ENCODE measurements around the gene NSUN2. TPM values are rescaled to one million over a fixed set of nuclear protein-coding genes. Genes with fewer than 3 reads are reported as not detected.

Gene NSUN2
- total and polyA plus RNA-seq, 2 experiments from 2014 or later = 65.4 to 112 TPM

DNA sequence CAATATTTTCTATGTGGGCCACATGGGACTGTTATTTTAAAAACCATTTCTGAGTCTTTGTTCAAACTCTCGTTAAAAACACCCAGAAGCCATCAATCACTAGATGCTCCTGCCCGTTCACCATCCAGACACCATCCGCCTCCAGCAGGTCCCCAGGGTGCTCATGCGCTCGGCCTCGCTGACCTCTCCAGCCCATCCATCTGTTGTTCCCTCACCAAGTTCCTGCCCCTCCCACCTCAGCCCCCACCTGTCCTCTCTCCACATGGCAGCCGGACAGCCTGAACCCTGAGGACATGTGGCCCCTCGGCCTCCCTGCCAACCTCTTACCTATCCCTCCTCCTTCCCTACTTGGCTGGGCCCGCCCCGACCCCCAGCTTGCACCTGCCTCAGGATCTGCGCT is 31.6 kb downstream of the NSUN2 start:
- H3K36me3 ChIP-seq (ENCODE audit: insufficient read depth) = peaks cover 60% of the 10 kb centered on the region
- DNase-seq (ENCODE audit: low spot score) = no peak

More for the DNA sequence above, 31.6 kb downstream of the NSUN2 start:
- no peaks in the 10 kb centered on the region for H3F3A ChIP-seq (replicated peaks; ENCODE audit: low read depth)
- no peak for ATAC-seq
- H3K9me3 Mint-ChIP-seq = no peaks in the 10 kb centered on the region
- no peaks in the 10 kb centered on the region for H3K9me2 ChIP-seq (ENCODE audit: insufficient read depth)
- H3K4me1 ChIP-seq (ENCODE audit: insufficient read depth) = no peaks in the 10 kb centered on the region
- H3K4me2 ChIP-seq = no peak overlapping the region
- H2AFZ ChIP-seq = no peak overlapping the region
- H3K4me3 ChIP-seq = no peak overlapping the region
- H3K79me2 ChIP-seq (replicated peaks; ENCODE audit: insufficient read depth) = no peaks in the 10 kb centered on the region
- H3K27me3 ChIP-seq (ENCODE audit: insufficient read depth) = no peaks in the 10 kb centered on the region
- peaks cover 96% of the 10 kb centered on the region for H3K36me3 Mint-ChIP-seq (ENCODE audit: low read depth)
- H3K4me1 Mint-ChIP-seq = no peaks in the 10 kb centered on the region
- TF ChIP-seq EZH2 (IDR thresholded peaks at IDR 0.05; ENCODE audit: low read depth, unreplicated experiment) (no peak), ZNF331 (CRISPR knock-in tag; IDR thresholded peaks at IDR 0.05; ENCODE audit: low read depth) (no peak), JUNB (IDR thresholded peaks at IDR 0.05; ENCODE audit: unreplicated experiment) (no peak), NANOG (IDR thresholded peaks at IDR 0.05; ENCODE audit: borderline replicate concordance) (no peak), ZNF114 (CRISPR knock-in tag; IDR thresholded peaks at IDR 0.05) (no peak), POLR2AphosphoS5 (IDR thresholded peaks at IDR 0.05; ENCODE audit: low read depth) (no peak), CREB1 (CRISPR knock-in tag; IDR thresholded peaks at IDR 0.05; ENCODE audit: low read depth) (no peak), EZH2phosphoT487 (IDR thresholded peaks at IDR 0.05; ENCODE audit: unreplicated experiment) (no peak), STAT1 (IDR thresholded peaks at IDR 0.05; ENCODE audit: unreplicated experiment) (no peak)
- TF ChIP-seq, protein P1, sequence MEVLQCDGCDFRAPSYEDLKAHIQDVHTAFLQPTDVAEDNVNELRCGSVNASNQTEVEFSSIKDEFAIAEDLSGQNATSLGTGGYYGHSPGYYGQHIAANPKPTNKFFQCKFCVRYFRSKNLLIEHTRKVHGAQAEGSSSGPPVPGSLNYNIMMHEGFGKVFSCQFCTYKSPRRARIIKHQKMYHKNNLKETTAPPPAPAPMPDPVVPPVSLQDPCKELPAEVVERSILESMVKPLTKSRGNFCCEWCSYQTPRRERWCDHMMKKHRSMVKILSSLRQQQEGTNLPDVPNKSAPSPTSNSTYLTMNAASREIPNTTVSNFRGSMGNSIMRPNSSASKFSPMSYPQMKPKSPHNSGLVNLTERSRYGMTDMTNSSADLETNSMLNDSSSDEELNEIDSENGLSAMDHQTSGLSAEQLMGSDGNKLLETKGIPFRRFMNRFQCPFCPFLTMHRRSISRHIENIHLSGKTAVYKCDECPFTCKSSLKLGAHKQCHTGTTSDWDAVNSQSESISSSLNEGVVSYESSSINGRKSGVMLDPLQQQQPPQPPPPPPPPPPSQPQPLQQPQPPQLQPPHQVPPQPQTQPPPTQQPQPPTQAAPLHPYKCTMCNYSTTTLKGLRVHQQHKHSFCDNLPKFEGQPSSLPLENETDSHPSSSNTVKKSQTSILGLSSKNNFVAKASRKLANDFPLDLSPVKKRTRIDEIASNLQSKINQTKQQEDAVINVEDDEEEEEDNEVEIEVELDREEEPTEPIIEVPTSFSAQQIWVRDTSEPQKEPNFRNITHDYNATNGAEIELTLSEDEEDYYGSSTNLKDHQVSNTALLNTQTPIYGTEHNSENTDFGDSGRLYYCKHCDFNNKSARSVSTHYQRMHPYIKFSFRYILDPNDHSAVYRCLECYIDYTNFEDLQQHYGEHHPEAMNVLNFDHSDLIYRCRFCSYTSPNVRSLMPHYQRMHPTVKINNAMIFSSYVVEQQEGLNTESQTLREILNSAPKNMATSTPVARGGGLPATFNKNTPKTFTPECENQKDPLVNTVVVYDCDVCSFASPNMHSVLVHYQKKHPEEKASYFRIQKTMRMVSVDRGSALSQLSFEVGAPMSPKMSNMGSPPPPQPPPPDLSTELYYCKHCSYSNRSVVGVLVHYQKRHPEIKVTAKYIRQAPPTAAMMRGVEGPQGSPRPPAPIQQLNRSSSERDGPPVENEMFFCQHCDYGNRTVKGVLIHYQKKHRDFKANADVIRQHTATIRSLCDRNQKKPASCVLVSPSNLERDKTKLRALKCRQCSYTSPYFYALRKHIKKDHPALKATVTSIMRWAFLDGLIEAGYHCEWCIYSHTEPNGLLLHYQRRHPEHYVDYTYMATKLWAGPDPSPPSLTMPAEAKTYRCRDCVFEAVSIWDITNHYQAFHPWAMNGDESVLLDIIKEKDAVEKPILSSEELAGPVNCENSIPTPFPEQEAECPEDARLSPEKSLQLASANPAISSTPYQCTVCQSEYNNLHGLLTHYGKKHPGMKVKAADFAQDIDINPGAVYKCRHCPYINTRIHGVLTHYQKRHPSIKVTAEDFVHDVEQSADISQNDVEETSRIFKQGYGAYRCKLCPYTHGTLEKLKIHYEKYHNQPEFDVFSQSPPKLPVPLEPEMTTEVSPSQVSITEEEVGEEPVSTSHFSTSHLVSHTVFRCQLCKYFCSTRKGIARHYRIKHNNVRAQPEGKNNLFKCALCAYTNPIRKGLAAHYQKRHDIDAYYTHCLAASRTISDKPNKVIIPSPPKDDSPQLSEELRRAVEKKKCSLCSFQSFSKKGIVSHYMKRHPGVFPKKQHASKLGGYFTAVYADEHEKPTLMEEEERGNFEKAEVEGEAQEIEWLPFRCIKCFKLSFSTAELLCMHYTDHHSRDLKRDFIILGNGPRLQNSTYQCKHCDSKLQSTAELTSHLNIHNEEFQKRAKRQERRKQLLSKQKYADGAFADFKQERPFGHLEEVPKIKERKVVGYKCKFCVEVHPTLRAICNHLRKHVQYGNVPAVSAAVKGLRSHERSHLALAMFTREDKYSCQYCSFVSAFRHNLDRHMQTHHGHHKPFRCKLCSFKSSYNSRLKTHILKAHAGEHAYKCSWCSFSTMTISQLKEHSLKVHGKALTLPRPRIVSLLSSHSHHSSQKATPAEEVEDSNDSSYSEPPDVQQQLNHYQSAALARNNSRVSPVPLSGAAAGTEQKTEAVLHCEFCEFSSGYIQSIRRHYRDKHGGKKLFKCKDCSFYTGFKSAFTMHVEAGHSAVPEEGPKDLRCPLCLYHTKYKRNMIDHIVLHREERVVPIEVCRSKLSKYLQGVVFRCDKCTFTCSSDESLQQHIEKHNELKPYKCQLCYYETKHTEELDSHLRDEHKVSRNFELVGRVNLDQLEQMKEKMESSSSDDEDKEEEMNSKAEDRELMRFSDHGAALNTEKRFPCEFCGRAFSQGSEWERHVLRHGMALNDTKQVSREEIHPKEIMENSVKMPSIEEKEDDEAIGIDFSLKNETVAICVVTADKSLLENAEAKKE (CRISPR knock-in tag; IDR thresholded peaks at IDR 0.05) = no peak
- TF ChIP-seq, protein P2, sequence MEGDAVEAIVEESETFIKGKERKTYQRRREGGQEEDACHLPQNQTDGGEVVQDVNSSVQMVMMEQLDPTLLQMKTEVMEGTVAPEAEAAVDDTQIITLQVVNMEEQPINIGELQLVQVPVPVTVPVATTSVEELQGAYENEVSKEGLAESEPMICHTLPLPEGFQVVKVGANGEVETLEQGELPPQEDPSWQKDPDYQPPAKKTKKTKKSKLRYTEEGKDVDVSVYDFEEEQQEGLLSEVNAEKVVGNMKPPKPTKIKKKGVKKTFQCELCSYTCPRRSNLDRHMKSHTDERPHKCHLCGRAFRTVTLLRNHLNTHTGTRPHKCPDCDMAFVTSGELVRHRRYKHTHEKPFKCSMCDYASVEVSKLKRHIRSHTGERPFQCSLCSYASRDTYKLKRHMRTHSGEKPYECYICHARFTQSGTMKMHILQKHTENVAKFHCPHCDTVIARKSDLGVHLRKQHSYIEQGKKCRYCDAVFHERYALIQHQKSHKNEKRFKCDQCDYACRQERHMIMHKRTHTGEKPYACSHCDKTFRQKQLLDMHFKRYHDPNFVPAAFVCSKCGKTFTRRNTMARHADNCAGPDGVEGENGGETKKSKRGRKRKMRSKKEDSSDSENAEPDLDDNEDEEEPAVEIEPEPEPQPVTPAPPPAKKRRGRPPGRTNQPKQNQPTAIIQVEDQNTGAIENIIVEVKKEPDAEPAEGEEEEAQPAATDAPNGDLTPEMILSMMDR (conservative IDR thresholded peaks at IDR 0.05; ENCODE audit: low read depth in 2 of 2) = no peak
- TF ChIP-seq, protein P3, sequence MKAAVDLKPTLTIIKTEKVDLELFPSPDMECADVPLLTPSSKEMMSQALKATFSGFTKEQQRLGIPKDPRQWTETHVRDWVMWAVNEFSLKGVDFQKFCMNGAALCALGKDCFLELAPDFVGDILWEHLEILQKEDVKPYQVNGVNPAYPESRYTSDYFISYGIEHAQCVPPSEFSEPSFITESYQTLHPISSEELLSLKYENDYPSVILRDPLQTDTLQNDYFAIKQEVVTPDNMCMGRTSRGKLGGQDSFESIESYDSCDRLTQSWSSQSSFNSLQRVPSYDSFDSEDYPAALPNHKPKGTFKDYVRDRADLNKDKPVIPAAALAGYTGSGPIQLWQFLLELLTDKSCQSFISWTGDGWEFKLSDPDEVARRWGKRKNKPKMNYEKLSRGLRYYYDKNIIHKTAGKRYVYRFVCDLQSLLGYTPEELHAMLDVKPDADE (IDR thresholded peaks at IDR 0.05) = no peak
- TF ChIP-seq, protein P4, sequence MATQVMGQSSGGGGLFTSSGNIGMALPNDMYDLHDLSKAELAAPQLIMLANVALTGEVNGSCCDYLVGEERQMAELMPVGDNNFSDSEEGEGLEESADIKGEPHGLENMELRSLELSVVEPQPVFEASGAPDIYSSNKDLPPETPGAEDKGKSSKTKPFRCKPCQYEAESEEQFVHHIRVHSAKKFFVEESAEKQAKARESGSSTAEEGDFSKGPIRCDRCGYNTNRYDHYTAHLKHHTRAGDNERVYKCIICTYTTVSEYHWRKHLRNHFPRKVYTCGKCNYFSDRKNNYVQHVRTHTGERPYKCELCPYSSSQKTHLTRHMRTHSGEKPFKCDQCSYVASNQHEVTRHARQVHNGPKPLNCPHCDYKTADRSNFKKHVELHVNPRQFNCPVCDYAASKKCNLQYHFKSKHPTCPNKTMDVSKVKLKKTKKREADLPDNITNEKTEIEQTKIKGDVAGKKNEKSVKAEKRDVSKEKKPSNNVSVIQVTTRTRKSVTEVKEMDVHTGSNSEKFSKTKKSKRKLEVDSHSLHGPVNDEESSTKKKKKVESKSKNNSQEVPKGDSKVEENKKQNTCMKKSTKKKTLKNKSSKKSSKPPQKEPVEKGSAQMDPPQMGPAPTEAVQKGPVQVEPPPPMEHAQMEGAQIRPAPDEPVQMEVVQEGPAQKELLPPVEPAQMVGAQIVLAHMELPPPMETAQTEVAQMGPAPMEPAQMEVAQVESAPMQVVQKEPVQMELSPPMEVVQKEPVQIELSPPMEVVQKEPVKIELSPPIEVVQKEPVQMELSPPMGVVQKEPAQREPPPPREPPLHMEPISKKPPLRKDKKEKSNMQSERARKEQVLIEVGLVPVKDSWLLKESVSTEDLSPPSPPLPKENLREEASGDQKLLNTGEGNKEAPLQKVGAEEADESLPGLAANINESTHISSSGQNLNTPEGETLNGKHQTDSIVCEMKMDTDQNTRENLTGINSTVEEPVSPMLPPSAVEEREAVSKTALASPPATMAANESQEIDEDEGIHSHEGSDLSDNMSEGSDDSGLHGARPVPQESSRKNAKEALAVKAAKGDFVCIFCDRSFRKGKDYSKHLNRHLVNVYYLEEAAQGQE (IDR thresholded peaks at IDR 0.05; ENCODE audit: unreplicated experiment) = no peak
- H3K4me3 Mint-ChIP-seq = no peak overlapping the region
- H3K27me3 Mint-ChIP-seq (ENCODE audit: insufficient read depth, low read depth, poor library complexity) = peaks cover 10% of the 10 kb centered on the region
- H3K27ac Mint-ChIP-seq = no peak overlapping the region; the same call in 1 of the 2 replicates
- no peak overlapping the region for H3K27ac ChIP-seq (ENCODE audit: low read depth)
- H4K20me1 ChIP-seq (replicated peaks; ENCODE audit: insufficient read depth) = peaks cover 39% of the 10 kb centered on the region
